HEK293 (cell line): ENCODE results near the gene BBIP1.

Experiments
- CTCF ChIA-PET: fragments of 350-600 bp; formaldehyde crosslinking; extraction: SDS; loops from one replicate; lab custom pipeline; 2021; ENCODE audit warnings: antibody characterized with exemption; lab: Yijun Ruan, JAX
- POLR2A ChIA-PET: fragments of 300-600 bp; formaldehyde crosslinking; extraction: SDS; loops from one replicate; lab custom pipeline; 2020; ENCODE audit warnings: antibody characterized with exemption, inconsistent platforms; lab: Yijun Ruan, JAX
- H3K27ac ChIP-seq: fragments of 200-500 bp; sonication (Bioruptor generic); 2 replicates; pipeline ENCODE4 v1.5.1; 2014; ENCODE audit warnings: low read depth, low read length, control low read depth, inconsistent platforms; ENCODE audit errors: extremely low read depth
- H3K36me3 ChIP-seq, 2 experiments: fragments of 200-500 bp in 1 of 2; sonication (Bioruptor generic) in 1 of 2; 1 replicate in 1 of 2; 2 replicates in 1 of 2; pipeline ENCODE4 v1.5.1; 2014 to 2017; ENCODE audit warnings: inconsistent platforms in 2 of 2, low read length in 2 of 2; ENCODE audit not compliant: control insufficient read depth in 2 of 2, insufficient read depth in 1 of 2
- H3K4me1 ChIP-seq: fragments of 200-500 bp; sonication (Bioruptor generic); 2 replicates; pipeline ENCODE4 v1.5.1; 2014; ENCODE audit warnings: mild to moderate bottlenecking, low read length, inconsistent platforms; ENCODE audit not compliant: control insufficient read depth, insufficient read depth
- H3K4me3 ChIP-seq: 2 replicates; pipeline ENCODE4 v1.5.1; 2011; ENCODE audit warnings: low read depth, mild to moderate bottlenecking, control low read depth, low read length, moderate library complexity
- H3K9me3 ChIP-seq: fragments of 200-500 bp; sonication (Bioruptor generic); 2 replicates; pipeline ENCODE4 v1.5.1; 2014; ENCODE audit warnings: low read depth, low read length, inconsistent platforms; ENCODE audit not compliant: control insufficient read depth, insufficient read depth
- ZIC2 ChIP-seq: fragments of 450-650 bp; formaldehyde crosslinking; IDR thresholded peaks from 2 replicates; pipeline ENCODE4 v1.5.1; 2016; ENCODE audit warnings: missing biosample characterization, missing genetic modification characterization

BBIP1 gene

GRCh38 chr10:110850099-110850498 is 68.9 kb downstream of the BBIP1 start:
- Histone ChIP-seq H3K9me3 (no peaks in the 10 kb centered on the region), H3K4me3 (no peak overlapping the region), H3K36me3 (no peaks in the 10 kb centered on the region), H3K27ac (no peak overlapping the region), H3K4me1 (peaks cover 4% of the 10 kb centered on the region; the same call in 1 of the 2 replicates)
- CTCF ChIA-PET, result interaction anchor here (0.6 kb wide), 1 partner anchor 1153 kb away, joined by 3 read pairs; no protein-coding TSS in a partner anchor
- POLR2A ChIA-PET, result no interaction called here
- no peak for TF ChIP-seq ZIC2 (tag by site-specific recombination)
